ENCODE measurements around the gene KDF1.

- TF ChIP-seq CTCF (conservative IDR thresholded peaks at IDR 0.05; ENCODE audit: low read depth in 2 of 2) (no peak), EZH2phosphoT487 (IDR thresholded peaks at IDR 0.05; ENCODE audit: unreplicated experiment) (no peak), POLR2AphosphoS5 (IDR thresholded peaks at IDR 0.05; ENCODE audit: low read depth) (no peak), REST (IDR thresholded peaks at IDR 0.05; ENCODE audit: unreplicated experiment) (no peak), CREB1 (CRISPR knock-in tag; IDR thresholded peaks at IDR 0.05; ENCODE audit: low read depth) (no peak), JUNB (IDR thresholded peaks at IDR 0.05; ENCODE audit: unreplicated experiment) (no peak), EZH2 (IDR thresholded peaks at IDR 0.05; ENCODE audit: low read depth, unreplicated experiment) (no peak), ZNF114 (CRISPR knock-in tag; IDR thresholded peaks at IDR 0.05) (no peak), ETS1 (IDR thresholded peaks at IDR 0.05) (no peak)
Measured at GRCh38 chr1:26953374-26953773, 6.9 kb downstream of the KDF1 start.
